Tibial nerve (tissue), 4 donors: ENCODE data around the gene GPR37L1. TPM values are rescaled to one million over a fixed set of nuclear protein-coding genes. Genes with fewer than 3 reads are reported as not detected.
"Not testable (repeated sequence)": the region's sequence is repeated elsewhere in the genome, so short reads cannot be mapped to it uniquely, and the experiment has no call there.

Experiments used
- DNase-seq, 2 donors: peaks; one replicate each; pipeline ENCODE4 v3.0.0-alpha.2; 2019; ENCODE audit warnings: low spot score in 2 of 2
- H3K27ac ChIP-seq, 4 donors: fragments of 200-600 bp; sonication (generic) in 3 of 4; one replicate each; pipeline ENCODE4 v1.5.1; 2017 to 2019; ENCODE audit warnings: mild to moderate bottlenecking in 1 of 4
- H3K27me3 ChIP-seq, 2 donors: fragments of 200-600 bp; sonication (generic) in 1 of 2; one replicate each; pipeline versions ENCODE4 v1.5.1 to v1.6.0; 2017 to 2019
- H3K36me3 ChIP-seq, 3 donors: fragments of 200-600 bp; sonication (generic); one replicate each; pipeline ENCODE4 v1.5.1; 2018 to 2019
- H3K4me1 ChIP-seq, 4 donors: fragments of 200-600 bp; sonication (generic) in 3 of 4; one replicate each; pipeline ENCODE4 v1.5.1; 2017 to 2019
- H3K4me3 ChIP-seq, 4 donors: fragments of 200-600 bp; sonication (generic) in 3 of 4; one replicate each; pipeline ENCODE4 v1.5.1; 2017 to 2019; ENCODE audit warnings: mild to moderate bottlenecking in 1 of 4, moderate library complexity in 1 of 4
- H3K9me3 ChIP-seq, 4 donors: fragments of 200-600 bp; sonication (generic) in 3 of 4; one replicate each; pipeline ENCODE4 v1.5.1; 2017 to 2019
- EP300 ChIP-seq, 2 donors: sonication (generic); formaldehyde crosslinking; IDR thresholded peaks; one replicate each; pipeline ENCODE4 v1.6.1; 2017; ENCODE audit warnings: antibody characterized with exemption in 2 of 2, mild to moderate bottlenecking in 1 of 2
- POLR2A ChIP-seq, 2 donors: fragments of 450-650 bp; IDR thresholded peaks; one replicate each; pipeline ENCODE4 v1.6.1; 2017; ENCODE audit warnings: antibody characterized with exemption in 2 of 2, mild to moderate bottlenecking in 2 of 2, moderate library complexity in 2 of 2
- WGBS, 2 donors: methylation state at CpG; one replicate each; pipeline ENCODE4 v1.1.5; 2018; 5-methylcytosine and 5-hydroxymethylcytosine counted together
- total RNA-seq, 4 donors: library from RNA; depleted of rRNA; stranded (reverse); fragments of >200 nt; gene quantifications; one replicate each; pipeline ENCODE4 v1.1.0, GENCODE V29; 2016
- TF ChIP-seq, protein P1 (sequence below), 5 experiments: fragments of 200-600 bp in 3 of 5; fragments of 450-650 bp in 2 of 5; sonication (generic) in 3 of 5; IDR thresholded peaks; one replicate each; pipeline ENCODE4 v1.5.1; 2016 to 2019; ENCODE audit warnings: antibody characterized with exemption in 5 of 5, mild to moderate bottlenecking in 3 of 5, moderate library complexity in 2 of 5

The GPR37L1 gene
- total RNA-seq, 4 donors from 2014 or later: 13.8 to 26.3 (median 24.3) TPM

- peak overlapping the region in 2 of 4 donors; percentile 36 to 72 for H3K27ac ChIP-seq
These were observed 15.4 kb upstream of the GPR37L1 start for GRCh38 chr1:202107321-202107761.

DNA sequence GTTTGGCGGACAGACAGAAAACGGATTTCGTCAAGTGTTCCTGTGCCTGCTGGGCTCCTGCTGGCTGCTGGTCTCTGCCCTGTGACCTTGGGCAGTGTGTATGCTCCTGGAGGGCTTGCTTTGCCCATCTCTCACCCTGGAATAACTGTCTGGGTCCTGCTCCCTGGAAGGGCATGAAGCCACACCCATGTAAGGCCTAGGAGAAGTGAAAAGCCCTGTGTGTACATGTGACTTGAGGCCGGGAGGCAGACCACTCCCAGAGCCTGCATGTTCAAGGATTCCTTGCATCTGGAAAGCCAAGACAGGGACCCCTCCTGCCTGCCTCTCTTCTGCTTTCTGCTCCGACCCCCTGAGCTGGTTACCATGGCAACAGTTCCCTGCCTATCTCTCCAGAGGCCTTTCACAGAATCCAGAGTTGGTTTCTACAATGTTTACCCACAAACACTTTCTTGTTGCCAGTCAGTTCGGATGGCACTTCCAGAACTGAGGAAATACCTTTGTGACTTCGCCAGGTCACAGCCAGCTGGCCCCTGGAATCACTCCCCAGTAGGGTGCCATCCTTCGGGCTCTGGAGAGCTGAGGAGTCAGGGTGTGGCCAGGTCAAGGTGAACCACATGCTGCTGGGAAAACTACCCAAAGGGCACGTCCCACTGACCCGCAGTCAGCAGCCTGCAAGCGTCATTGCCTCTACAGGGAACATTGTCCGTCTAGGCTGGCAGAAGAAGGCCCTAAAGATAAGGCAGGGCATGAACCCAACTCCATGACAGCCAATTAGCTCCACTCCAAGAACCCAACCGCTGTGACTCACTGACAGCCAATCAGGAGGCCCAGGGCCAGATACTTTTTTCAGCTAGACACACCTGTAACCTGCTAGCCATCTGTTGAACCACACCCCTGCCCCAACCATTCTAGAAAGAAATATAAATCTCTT lies 14.7 kb upstream of the GPR37L1 start:
- Histone ChIP-seq H3K9me3 (no peaks in the 10 kb centered on the region), H3K27me3 (no peaks in the 10 kb centered on the region), H3K27ac (peak overlapping the region in 2 of 4 donors; percentile 36 to 72), H3K36me3 (no peaks in the 10 kb centered on the region), H3K4me1 (peaks cover 0 to 32% (median 6%) of the 10 kb centered on the region in 4 donors), H3K4me3 (no peak overlapping the region)
- WGBS, 2 donors: 67 to 75% methylated on average over 13 of the region's 13 CpGs
- DNase-seq: no peak
- TF ChIP-seq POLR2A (IDR thresholded peaks at IDR 0.05) (no peak), EP300 (IDR thresholded peaks at IDR 0.05) (no peak)
- TF ChIP-seq, protein P1, sequence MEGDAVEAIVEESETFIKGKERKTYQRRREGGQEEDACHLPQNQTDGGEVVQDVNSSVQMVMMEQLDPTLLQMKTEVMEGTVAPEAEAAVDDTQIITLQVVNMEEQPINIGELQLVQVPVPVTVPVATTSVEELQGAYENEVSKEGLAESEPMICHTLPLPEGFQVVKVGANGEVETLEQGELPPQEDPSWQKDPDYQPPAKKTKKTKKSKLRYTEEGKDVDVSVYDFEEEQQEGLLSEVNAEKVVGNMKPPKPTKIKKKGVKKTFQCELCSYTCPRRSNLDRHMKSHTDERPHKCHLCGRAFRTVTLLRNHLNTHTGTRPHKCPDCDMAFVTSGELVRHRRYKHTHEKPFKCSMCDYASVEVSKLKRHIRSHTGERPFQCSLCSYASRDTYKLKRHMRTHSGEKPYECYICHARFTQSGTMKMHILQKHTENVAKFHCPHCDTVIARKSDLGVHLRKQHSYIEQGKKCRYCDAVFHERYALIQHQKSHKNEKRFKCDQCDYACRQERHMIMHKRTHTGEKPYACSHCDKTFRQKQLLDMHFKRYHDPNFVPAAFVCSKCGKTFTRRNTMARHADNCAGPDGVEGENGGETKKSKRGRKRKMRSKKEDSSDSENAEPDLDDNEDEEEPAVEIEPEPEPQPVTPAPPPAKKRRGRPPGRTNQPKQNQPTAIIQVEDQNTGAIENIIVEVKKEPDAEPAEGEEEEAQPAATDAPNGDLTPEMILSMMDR (IDR thresholded peaks at IDR 0.05): no peak

More at GRCh38 chr1:202107321-202107761, 15.4 kb upstream of the GPR37L1 start:
- DNase-seq: no peak
- H3K4me3 ChIP-seq: no peak overlapping the region
- peaks cover 0 to 26% (median 0%) of the 10 kb centered on the region in 4 donors for H3K4me1 ChIP-seq
- TF ChIP-seq, protein P1 (IDR thresholded peaks at IDR 0.05): no peak
- TF ChIP-seq EP300 (IDR thresholded peaks at IDR 0.05) (no peak), POLR2A (IDR thresholded peaks at IDR 0.05) (no peak)
- no peaks in the 10 kb centered on the region for H3K36me3 ChIP-seq
- no peaks in the 10 kb centered on the region for H3K9me3 ChIP-seq
- WGBS, 2 donors: 69 to 83% methylated on average over 5 of the region's 5 CpGs
- no peaks in the 10 kb centered on the region for H3K27me3 ChIP-seq

GRCh38 chr1:202110977-202111376 lies 11.7 kb upstream of the GPR37L1 start:
- no peak for DNase-seq
- no peak overlapping the region for H3K4me3 ChIP-seq
- H3K4me1 ChIP-seq: peaks cover 3 to 37% (median 16%) of the 10 kb centered on the region in 4 donors
- TF ChIP-seq EP300 (IDR thresholded peaks at IDR 0.05) (no peak), POLR2A (IDR thresholded peaks at IDR 0.05) (no peak)
- TF ChIP-seq, protein P1 (IDR thresholded peaks at IDR 0.05): no peak
- H3K27ac ChIP-seq: no peak overlapping the region
- no peaks in the 10 kb centered on the region for H3K36me3 ChIP-seq
- H3K27me3 ChIP-seq: no peaks in the 10 kb centered on the region
- 82% methylated on average over 3 of the region's 3 CpGs for WGBS, 2 donors
- no peaks in the 10 kb centered on the region for H3K9me3 ChIP-seq

DNA sequence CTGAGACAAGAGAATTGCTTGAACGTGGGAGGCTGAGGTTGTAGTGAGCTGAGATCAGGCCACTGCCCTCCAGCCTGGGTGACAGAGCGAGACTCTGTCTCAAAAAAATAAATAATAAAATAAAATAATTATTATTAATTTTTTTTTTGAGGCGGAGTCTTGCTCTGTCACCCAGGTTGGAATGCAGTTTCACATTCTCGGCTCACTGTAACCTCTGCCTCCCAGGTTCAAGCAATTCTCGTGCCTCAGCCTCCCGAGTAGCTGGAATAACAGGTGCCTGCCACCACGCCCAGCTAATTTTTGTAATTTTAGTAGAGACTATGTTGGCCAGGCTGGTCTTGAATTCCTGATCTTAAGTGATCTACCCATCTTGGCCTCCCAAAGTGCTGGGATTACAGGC lies 11.1 kb upstream of the GPR37L1 start:
- not testable (repeated sequence) for H3K36me3 ChIP-seq, H3K27ac ChIP-seq, H3K27me3 ChIP-seq

DNA sequence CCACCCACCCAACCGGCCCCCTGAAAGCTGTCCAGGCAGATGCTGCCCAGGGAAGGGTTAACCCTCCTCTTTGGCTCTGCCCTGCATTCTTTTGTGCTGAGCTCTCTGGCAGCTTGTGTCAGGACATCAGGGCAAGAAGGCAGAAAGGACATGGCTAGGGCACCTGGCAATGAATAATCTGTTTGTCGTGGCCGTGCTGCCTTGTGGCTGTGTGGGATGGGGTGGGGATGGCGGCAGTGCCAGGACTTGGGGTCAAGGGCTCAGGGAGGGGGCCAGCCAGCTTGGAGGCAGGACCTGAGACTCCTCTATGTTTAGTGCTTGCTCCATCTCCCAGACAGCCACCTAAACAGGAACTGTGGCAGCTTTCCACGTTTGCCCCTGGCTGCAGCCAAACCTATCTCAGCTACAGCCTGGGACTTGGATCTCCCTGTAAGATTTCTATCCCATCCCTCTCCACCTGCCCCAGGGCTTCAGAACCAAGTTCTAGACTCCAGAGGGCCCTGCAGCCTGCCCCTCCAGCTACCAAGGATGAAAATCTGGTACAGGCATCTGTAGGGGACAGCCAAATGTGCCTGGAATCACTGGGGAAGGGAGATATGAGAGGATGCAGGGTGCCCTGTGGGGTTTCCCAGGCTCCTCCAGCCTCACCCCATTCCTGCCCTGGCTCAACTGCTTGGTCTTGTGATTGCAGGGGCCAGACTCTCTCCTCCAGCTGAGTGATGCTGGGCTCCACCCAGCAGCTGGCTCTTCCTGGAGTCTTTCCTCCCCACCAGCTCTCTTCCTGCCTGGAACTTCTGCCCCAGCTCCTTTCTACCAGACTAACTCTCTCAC lies 9.6 kb upstream of the GPR37L1 start:
- Histone ChIP-seq H3K27ac (peak overlapping the region in 3 of 4 donors; percentile 61 to 77 (median 71)), H3K4me1 (peaks cover 3 to 20% (median 16%) of the 10 kb centered on the region in 4 donors), H3K27me3 (no peaks in the 10 kb centered on the region), H3K4me3 (no peak overlapping the region), H3K36me3 (no peaks in the 10 kb centered on the region), H3K9me3 (no peaks in the 10 kb centered on the region)
- WGBS, 2 donors: 4 to 11% methylated on average over 5 of the region's 5 CpGs
- no peak for DNase-seq
- TF ChIP-seq, protein P1 (IDR thresholded peaks at IDR 0.05): no peak
- no peak for TF ChIP-seq POLR2A (IDR thresholded peaks at IDR 0.05)
- peak in 1 of 2 donors; percentile 26 for TF ChIP-seq EP300 (IDR thresholded peaks at IDR 0.05)

More for the DNA sequence above, 11.1 kb upstream of the GPR37L1 start:
- DNase-seq, H3K4me3 ChIP-seq, H3K9me3 ChIP-seq: not testable (repeated sequence)
- peaks cover 3 to 35% (median 16%) of the 10 kb centered on the region in 4 donors for H3K4me1 ChIP-seq
- WGBS, 2 donors: 87 to 90% methylated on average over 7 of the region's 7 CpGs
